ENCODE measurements around the gene SNAI3.

SNAI3 gene

GRCh38 chr16:88731699-88732098, 45.4 kb upstream of the SNAI3 start:
- no peak overlapping the region for H3K4me3 ChIP-seq (ENCODE audit: low read length)
- H3K27ac ChIP-seq (ENCODE audit: low read length) = no peak overlapping the region
- H3K36me3 ChIP-seq (replicated peaks; ENCODE audit: low read depth, low read length) = peaks cover 3% of the 10 kb centered on the region
- H2AFZ ChIP-seq (ENCODE audit: low read depth, low read length) = no peak overlapping the region
- peaks cover 5% of the 10 kb centered on the region for H3K4me1 ChIP-seq (ENCODE audit: low read length)
- no peak overlapping the region for H3K9ac ChIP-seq (ENCODE audit: low read length)
- H4K20me1 ChIP-seq (ENCODE audit: insufficient read depth, low read length) = peaks cover 13% of the 10 kb centered on the region; the same call in 1 of the 2 replicates
- H3K4me2 ChIP-seq (ENCODE audit: low read length) = no peak overlapping the region
- no peaks in the 10 kb centered on the region for H3K9me3 ChIP-seq (ENCODE audit: insufficient read depth, low read length)
- TF ChIP-seq CTCF (IDR thresholded peaks at IDR 0.05; ENCODE audit: low read depth, low read length) (no peak), EZH2phosphoT487 (IDR thresholded peaks at IDR 0.05; ENCODE audit: low read depth) (no peak)
- H3K79me2 ChIP-seq (ENCODE audit: low read length) = no peaks in the 10 kb centered on the region
- no peaks in the 10 kb centered on the region for H3K27me3 ChIP-seq (ENCODE audit: low read depth, low read length)

DNA sequence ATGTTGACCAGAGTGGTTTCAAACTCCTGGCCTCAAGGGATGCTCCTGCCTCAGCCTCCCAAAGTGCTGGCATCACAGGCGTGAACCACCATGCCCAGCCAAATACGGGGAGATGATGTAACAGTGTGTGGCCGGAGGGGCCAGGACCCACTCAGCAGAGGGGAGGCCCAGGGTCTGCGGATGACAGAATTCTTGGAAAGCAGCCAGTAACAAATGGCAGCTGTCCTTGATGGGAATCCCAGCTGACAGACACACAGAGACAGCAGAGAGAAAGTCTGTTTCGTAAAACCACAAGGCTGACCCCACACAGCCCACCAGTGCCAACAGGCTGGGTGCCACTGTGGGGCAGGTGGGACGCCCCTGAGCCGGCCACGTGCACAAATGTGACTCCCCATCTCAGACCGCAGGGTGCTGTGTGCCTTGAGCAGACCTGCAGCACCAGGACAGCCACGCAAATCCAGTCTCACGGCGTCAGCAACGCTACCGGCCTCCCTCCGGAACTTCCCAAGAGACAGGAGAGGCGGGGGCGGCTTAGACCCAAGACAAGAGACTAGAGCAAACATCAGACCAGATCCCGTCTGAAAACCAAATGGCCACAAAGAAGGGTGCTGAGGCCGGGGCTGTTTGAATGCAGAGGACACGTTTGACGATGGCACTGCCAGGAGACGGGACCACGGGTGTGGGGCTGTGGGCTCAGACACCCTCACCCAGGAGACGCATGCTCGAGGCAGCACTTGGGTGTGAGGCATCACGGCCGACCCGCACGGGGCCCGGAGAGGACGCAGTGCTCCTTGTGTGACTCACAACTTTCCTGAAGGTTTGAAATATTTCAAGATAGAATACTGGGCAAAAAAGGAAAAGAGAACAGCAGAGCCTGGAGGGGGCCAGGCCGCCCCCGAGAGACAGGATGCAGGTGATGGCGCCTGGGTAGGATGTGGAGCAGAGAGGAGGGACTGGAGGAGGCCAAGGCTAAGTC, 44.6 kb upstream of the SNAI3 start:
- peaks cover 12% of the 10 kb centered on the region; the same call in 1 of the 2 replicates for H4K20me1 ChIP-seq (ENCODE audit: insufficient read depth, low read length)
- H3K9me3 ChIP-seq (ENCODE audit: insufficient read depth, low read length) = no peaks in the 10 kb centered on the region
- peaks cover 5% of the 10 kb centered on the region for H3K4me1 ChIP-seq (ENCODE audit: low read length)
- no peak for TF ChIP-seq EZH2phosphoT487 (IDR thresholded peaks at IDR 0.05; ENCODE audit: low read depth)
- no peaks in the 10 kb centered on the region for H3K79me2 ChIP-seq (ENCODE audit: low read length)
- no peak overlapping the region for H3K4me2 ChIP-seq (ENCODE audit: low read length)
- H3K36me3 ChIP-seq (replicated peaks; ENCODE audit: low read depth, low read length) = peaks cover 3% of the 10 kb centered on the region
- no peak overlapping the region for H2AFZ ChIP-seq (ENCODE audit: low read depth, low read length)
- no peaks in the 10 kb centered on the region for H3K27me3 ChIP-seq (ENCODE audit: low read depth, low read length)
- H3K4me3 ChIP-seq (ENCODE audit: low read length) = no peak overlapping the region
- H3K27ac ChIP-seq (ENCODE audit: low read length) = no peak overlapping the region
- H3K9ac ChIP-seq (ENCODE audit: low read length) = no peak overlapping the region

GRCh38 chr16:88727871-88728270, 41.6 kb upstream of the SNAI3 start:
- Histone ChIP-seq H3K36me3 (replicated peaks; ENCODE audit: low read depth, low read length) (peaks cover 8% of the 10 kb centered on the region), H3K4me1 (ENCODE audit: low read length) (no peaks in the 10 kb centered on the region)
- TF ChIP-seq EZH2phosphoT487 (IDR thresholded peaks at IDR 0.05; ENCODE audit: low read depth) (no peak), CTCF (IDR thresholded peaks at IDR 0.05; ENCODE audit: low read depth, low read length) (no peak)

GRCh38 chr16:88726981-88727380, 40.7 kb upstream of the SNAI3 start:
- Histone ChIP-seq H3K9ac (ENCODE audit: low read length) (no peak overlapping the region), H4K20me1 (ENCODE audit: insufficient read depth, low read length) (no peaks in the 10 kb centered on the region), H3K9me3 (ENCODE audit: insufficient read depth, low read length) (no peaks in the 10 kb centered on the region), H3K79me2 (ENCODE audit: low read length) (no peaks in the 10 kb centered on the region), H2AFZ (ENCODE audit: low read depth, low read length) (no peak overlapping the region), H3K27ac (ENCODE audit: low read length) (no peak overlapping the region), H3K4me3 (ENCODE audit: low read length) (no peak overlapping the region), H3K4me2 (ENCODE audit: low read length) (no peak overlapping the region), H3K4me1 (ENCODE audit: low read length) (no peaks in the 10 kb centered on the region), H3K36me3 (replicated peaks; ENCODE audit: low read depth, low read length) (peaks cover 8% of the 10 kb centered on the region), H3K27me3 (ENCODE audit: low read depth, low read length) (no peaks in the 10 kb centered on the region)
- no peak for TF ChIP-seq CTCF (IDR thresholded peaks at IDR 0.05; ENCODE audit: low read depth, low read length)
- no peak for TF ChIP-seq EZH2phosphoT487 (IDR thresholded peaks at IDR 0.05; ENCODE audit: low read depth)

More at GRCh38 chr16:88727871-88728270, 41.6 kb upstream of the SNAI3 start:
- no peak overlapping the region for H3K9ac ChIP-seq (ENCODE audit: low read length)
- no peaks in the 10 kb centered on the region for H3K27me3 ChIP-seq (ENCODE audit: low read depth, low read length)
- H3K4me2 ChIP-seq (ENCODE audit: low read length) = no peak overlapping the region
- no peak overlapping the region for H3K4me3 ChIP-seq (ENCODE audit: low read length)
- peaks cover 4% of the 10 kb centered on the region; the same call in 1 of the 2 replicates for H4K20me1 ChIP-seq (ENCODE audit: insufficient read depth, low read length)
- H3K9me3 ChIP-seq (ENCODE audit: insufficient read depth, low read length) = no peaks in the 10 kb centered on the region
- H2AFZ ChIP-seq (ENCODE audit: low read depth, low read length) = no peak overlapping the region
- no peak overlapping the region for H3K27ac ChIP-seq (ENCODE audit: low read length)
- no peaks in the 10 kb centered on the region for H3K79me2 ChIP-seq (ENCODE audit: low read length)

Data from OCI-LY3 (cell line).